Adrenal gland (tissue), 12 donors: ENCODE measurements around the gene HSBP1. TPM values are rescaled to one million over a fixed set of nuclear protein-coding genes. Genes with fewer than 3 reads are reported as not detected.

Source experiments
- DNase-seq, 7 donors: peaks; one replicate each; pipeline ENCODE4 v3.0.0-alpha.2; 2019 to 2020
- H3K27ac ChIP-seq, 5 donors: fragments of 200-600 bp; sonication (generic) in 4 of 5; 1 replicate in 3 of 5; 2 replicates in 2 of 5; pipeline versions ENCODE4 v1.5.1 to v1.8.0; 2016 to 2020; ENCODE audit warnings: mild to moderate bottlenecking in 1 of 5
- H3K27me3 ChIP-seq: fragments of 200-600 bp; 2 replicates; pipeline ENCODE4 v1.8.0; 2021
- H3K36me3 ChIP-seq, 2 donors: fragments of 200-600 bp; replicated peaks in 1 of 2; 1 replicate in 1 of 2; 2 replicates in 1 of 2; pipeline versions ENCODE4 v1.5.1 to v1.8.0; 2018 to 2022
- H3K4me1 ChIP-seq, 2 donors: fragments of 200-600 bp; replicated peaks in 1 of 2; 1 replicate in 1 of 2; 2 replicates in 1 of 2; pipeline versions ENCODE4 v1.5.1 to v1.8.0; 2018 to 2021
- H3K4me3 ChIP-seq, 4 donors: fragments of 200-600 bp; sonication (generic) in 3 of 4; one replicate each; pipeline ENCODE4 v1.5.1; 2016 to 2018
- H3K9me3 ChIP-seq, 3 donors: fragments of 200-600 bp; sonication (generic) in 1 of 3; replicated peaks in 1 of 3; 1 replicate in 2 of 3; 2 replicates in 1 of 3; pipeline versions ENCODE4 v1.5.1 to v1.8.0; 2016 to 2021
- POLR2A ChIP-seq, 2 donors: fragments of 450-650 bp; IDR thresholded peaks; one replicate each; pipeline ENCODE4 v1.6.1; 2017; ENCODE audit warnings: antibody characterized with exemption in 2 of 2, mild to moderate bottlenecking in 2 of 2, moderate library complexity in 1 of 2
- WGBS, 4 donors: extraction: QIAGEN DNeasy Blood & Tissue Kit in 2 of 4; methylation state at CpG; one replicate each; pipeline versions ENCODE4 v1.1.5 to v1.1.7; 2013 to 2017; 5-methylcytosine and 5-hydroxymethylcytosine counted together
- intact Hi-C, 2 donors: fragments of 100-400 bp; cut with DNase I; formaldehyde crosslinking; loops; one replicate each; pipeline versions ENCODE4 v1.14.1 to v1.15.0; 2022 to 2023
- polyA plus RNA-seq, 3 donors: library from polyadenylated mRNA; stranded (reverse); fragments of 200-250 nt in 2 of 3; fragments of 350-450 nt in 1 of 3; fragmentation: Illumina TruSeq in 1 of 3; extraction: RNeasy Lipid Tissue Mini Kit (QIAGEN cat#74804) in 1 of 3; gene quantifications; one replicate each; pipeline ENCODE4 v1.2.3, GENCODE V29; 2013 to 2014
- total RNA-seq, 9 donors: library from RNA; depleted of rRNA in 4 of 9; stranded (reverse); fragments of >200 nt in 4 of 9; fragments of 120-200 nt in 1 of 9; fragmentation: NEBNext Ultra II Directional in 1 of 9; extraction: Animal tissue kit (Norgen Biotek cat#: 25700) in 1 of 9; gene quantifications; one replicate each; pipeline versions ENCODE4 v1.1.0 to v1.2.4, GENCODE V29; 2013 to 2023
- TF ChIP-seq, protein P1 (sequence below), 6 experiments: fragments of 450-650 bp in 4 of 6; fragments of 200-600 bp in 2 of 6; sonication (generic) in 1 of 6; IDR thresholded peaks; 1 replicate in 5 of 6; 2 replicates in 1 of 6; pipeline versions ENCODE4 v1.5.1 to v1.8.0; 2016 to 2021; ENCODE audit warnings: antibody characterized with exemption in 6 of 6, mild to moderate bottlenecking in 2 of 6, moderate library complexity in 1 of 6
- donor health status: healthy with polysubstance abuse.
- donor health status: Bipolar disorder and iron deficiency.
- donor health status: DM: yes; HTN: yes; CAD: no.
- donor health status: DM: no; HTN: no; CAD: no.
- donor health status: DM: no; HTN: no; CAD: no.
- donor health status: DM: yes; HTN: yes; CAD: no.

HSBP1 gene
- total and polyA plus RNA-seq, 12 donors, result 11.0 to 214 (median 112) TPM

DNA sequence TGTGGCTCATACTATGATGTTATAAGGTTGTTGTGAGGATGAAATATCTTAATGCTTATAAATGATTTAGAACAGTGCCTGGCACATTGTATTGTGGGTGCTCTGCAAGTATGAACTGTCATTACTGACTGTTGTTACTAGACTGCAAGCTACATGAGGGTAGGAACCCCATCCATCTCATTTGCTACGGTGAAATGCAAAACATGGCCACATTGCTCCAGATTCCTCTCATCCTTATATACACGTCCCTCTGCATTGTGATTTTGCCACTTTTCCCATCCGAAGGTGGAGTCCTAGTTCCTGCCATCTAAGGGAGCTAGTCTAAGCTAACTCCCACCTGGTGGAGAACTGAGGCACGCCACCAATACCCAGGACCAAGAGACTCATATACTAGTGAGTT is 29.8 kb downstream of the HSBP1 start:
- H3K36me3 ChIP-seq, result no peaks in the 10 kb centered on the region
- H3K27ac ChIP-seq, result no peak overlapping the region
- H3K4me3 ChIP-seq, result no peak overlapping the region
- WGBS, 4 donors, result 79 to 90% (median 87%) methylated on average over 4 of the region's 4 CpGs
- TF ChIP-seq, protein P1, sequence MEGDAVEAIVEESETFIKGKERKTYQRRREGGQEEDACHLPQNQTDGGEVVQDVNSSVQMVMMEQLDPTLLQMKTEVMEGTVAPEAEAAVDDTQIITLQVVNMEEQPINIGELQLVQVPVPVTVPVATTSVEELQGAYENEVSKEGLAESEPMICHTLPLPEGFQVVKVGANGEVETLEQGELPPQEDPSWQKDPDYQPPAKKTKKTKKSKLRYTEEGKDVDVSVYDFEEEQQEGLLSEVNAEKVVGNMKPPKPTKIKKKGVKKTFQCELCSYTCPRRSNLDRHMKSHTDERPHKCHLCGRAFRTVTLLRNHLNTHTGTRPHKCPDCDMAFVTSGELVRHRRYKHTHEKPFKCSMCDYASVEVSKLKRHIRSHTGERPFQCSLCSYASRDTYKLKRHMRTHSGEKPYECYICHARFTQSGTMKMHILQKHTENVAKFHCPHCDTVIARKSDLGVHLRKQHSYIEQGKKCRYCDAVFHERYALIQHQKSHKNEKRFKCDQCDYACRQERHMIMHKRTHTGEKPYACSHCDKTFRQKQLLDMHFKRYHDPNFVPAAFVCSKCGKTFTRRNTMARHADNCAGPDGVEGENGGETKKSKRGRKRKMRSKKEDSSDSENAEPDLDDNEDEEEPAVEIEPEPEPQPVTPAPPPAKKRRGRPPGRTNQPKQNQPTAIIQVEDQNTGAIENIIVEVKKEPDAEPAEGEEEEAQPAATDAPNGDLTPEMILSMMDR (IDR thresholded peaks at IDR 0.05), result no peak
- TF ChIP-seq POLR2A (IDR thresholded peaks at IDR 0.05), result no peak
- no peaks in the 10 kb centered on the region for H3K4me1 ChIP-seq
- H3K27me3 ChIP-seq, result no peaks in the 10 kb centered on the region
- intact Hi-C loops, result no loop called here
- no peaks in the 10 kb centered on the region for H3K9me3 ChIP-seq
- no peak for DNase-seq

- no peaks in the 10 kb centered on the region for H3K27me3 ChIP-seq
Measured at GRCh38 chr16:83838151-83838550, 30.4 kb downstream of the HSBP1 start.

DNA sequence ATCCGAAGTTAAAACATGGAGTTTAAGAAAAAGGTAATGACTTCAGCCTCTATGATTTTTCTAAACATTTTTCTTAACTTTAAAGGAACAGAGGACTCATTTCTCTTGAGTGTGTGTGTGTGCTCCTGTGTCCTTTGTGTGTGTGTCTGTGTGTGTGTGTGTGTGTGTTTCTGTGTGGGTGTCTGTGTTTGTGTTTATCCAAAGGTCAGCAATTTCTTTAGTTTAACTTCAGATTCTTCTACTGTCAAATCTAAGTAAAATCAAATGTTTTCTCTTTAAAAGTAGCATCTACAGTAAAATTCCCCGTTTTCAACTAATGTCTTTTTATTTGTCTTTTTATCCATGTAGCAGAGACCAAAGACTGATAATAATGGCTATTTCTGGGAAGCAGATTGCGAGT is 31.8 kb downstream of the HSBP1 start:
- H3K36me3 ChIP-seq, result no peaks in the 10 kb centered on the region
- H3K27me3 ChIP-seq, result no peaks in the 10 kb centered on the region
- H3K4me1 ChIP-seq, result no peaks in the 10 kb centered on the region
- TF ChIP-seq POLR2A (IDR thresholded peaks at IDR 0.05), result no peak
- TF ChIP-seq, protein P1 (IDR thresholded peaks at IDR 0.05), result no peak
- no peak overlapping the region for H3K27ac ChIP-seq
- H3K4me3 ChIP-seq, result no peak overlapping the region
- no peak for DNase-seq
- 57 to 73% (median 68%) methylated on average over 3 of the region's 3 CpGs for WGBS, 4 donors
- H3K9me3 ChIP-seq, result no peaks in the 10 kb centered on the region
- intact Hi-C loops, result no loop called here

More at GRCh38 chr16:83838151-83838550, 30.4 kb downstream of the HSBP1 start:
- no peak for DNase-seq
- TF ChIP-seq POLR2A (IDR thresholded peaks at IDR 0.05), result no peak
- TF ChIP-seq, protein P1 (IDR thresholded peaks at IDR 0.05), result no peak
- intact Hi-C loops, result no loop called here
- Histone ChIP-seq H3K4me3 (no peak overlapping the region), H3K4me1 (no peaks in the 10 kb centered on the region), H3K36me3 (no peaks in the 10 kb centered on the region), H3K27ac (no peak overlapping the region), H3K9me3 (no peaks in the 10 kb centered on the region)
- 52 to 72% (median 66%) methylated on average over 4 of the region's 4 CpGs for WGBS, 4 donors

DNA sequence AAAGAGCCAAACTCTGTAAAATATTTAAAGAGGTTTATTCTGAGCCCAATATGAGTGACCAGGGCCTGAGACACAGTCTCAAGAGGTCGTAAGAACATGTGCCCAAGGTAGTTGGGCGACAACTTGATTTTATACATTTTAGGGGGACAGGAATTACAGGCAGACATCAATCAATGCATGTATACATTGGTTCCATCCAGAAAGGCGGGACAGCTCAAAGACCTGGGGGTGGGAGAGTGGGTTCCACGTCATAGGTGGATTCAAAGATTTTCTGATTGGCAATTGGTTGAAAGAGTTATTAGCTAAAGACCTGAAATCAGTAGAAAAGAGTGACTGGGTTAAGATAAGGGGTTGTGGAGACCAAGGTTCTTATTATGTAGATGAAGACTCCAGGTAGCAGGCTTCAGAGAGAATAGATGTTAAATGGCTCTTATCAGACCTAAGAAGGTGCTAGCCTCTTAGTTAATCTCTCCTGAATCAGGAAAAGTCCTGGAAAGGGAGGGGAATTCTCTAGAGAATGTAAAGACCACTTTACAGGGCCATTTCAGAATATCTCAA is 32.4 kb downstream of the HSBP1 start:
- intact Hi-C loops, result no loop called here

More for the DNA sequence above, 32.4 kb downstream of the HSBP1 start:
- no peak overlapping the region for H3K4me3 ChIP-seq
- no peaks in the 10 kb centered on the region for H3K9me3 ChIP-seq
- H3K36me3 ChIP-seq, result no peaks in the 10 kb centered on the region
- no peak for TF ChIP-seq POLR2A (IDR thresholded peaks at IDR 0.05)
- TF ChIP-seq, protein P1 (IDR thresholded peaks at IDR 0.05), result no peak
- no peak for DNase-seq
- no peak overlapping the region for H3K27ac ChIP-seq
- WGBS, 4 donors, result 69 to 82% (median 73%) methylated on average over 4 of the region's 4 CpGs
- no peaks in the 10 kb centered on the region for H3K4me1 ChIP-seq
- no peaks in the 10 kb centered on the region for H3K27me3 ChIP-seq
